Measurements from ENCODE around the gene PTPN3. TPM values are rescaled to one million over a fixed set of nuclear protein-coding genes. Genes with fewer than 3 reads are reported as not detected.

Gene PTPN3
- polyA plus RNA-seq, 2 of the 4 experiments (the other 2 are of a cell fraction) = 8.9 to 20.3 TPM

- Histone ChIP-seq H3K4me2 (no peak overlapping the region), H3K4me3 (no peak overlapping the region), H3K27ac (peak overlapping the region in 1 of 2 experiments; percentile 4; a peak in 1 of 6 replicates), H3K9me3 (no peaks in the 10 kb centered on the region), H3K4me1 (peaks cover 30% of the 10 kb centered on the region)
- ATAC-seq (no peak), DNase-seq (ENCODE audit: low read depth in 1 of 2, low spot score in 1 of 2) (no peak), FAIRE-seq (no peak)
- TF ChIP-seq ZFP36 (IDR thresholded peaks at IDR 0.05; ENCODE audit: borderline replicate concordance, partially characterized antibody) (no peak), POLR2AphosphoS2 (conservative IDR thresholded peaks at IDR 0.05; ENCODE audit: low read length) (no peak), POLR2A (IDR thresholded peaks at IDR 0.05; ENCODE audit: low read length) (no peak), SREBF2 (IDR thresholded peaks at IDR 0.05) (no peak)
- POLR2A ChIA-PET = no interaction called here
- WGBS (ENCODE audit: missing lambda C conversion rate) = 86% methylated on average over 5 of the region's 5 CpGs
- CTCF ChIA-PET = interaction anchor here (1.1 to 2.1 kb wide), 3 partner anchors 16 to 35 kb away, joined by 3 to 6 read pairs (median 6); no protein-coding TSS in a partner anchor
Observed at GRCh38 chr9:109504689-109505088, 6.6 kb upstream of the PTPN3 start.

- peak overlapping the region; percentile 50 for H3K4me3 ChIP-seq
- peak overlapping the region; percentile 61 to 97; a peak in 4 of 6 replicates for H3K27ac ChIP-seq
- no peak for TF ChIP-seq NR3C1 (IDR thresholded peaks at IDR 0.05)
- TF ChIP-seq MAZ (IDR thresholded peaks at IDR 0.05; ENCODE audit: borderline replicate concordance, low read depth, low read length) = no peak
- TF ChIP-seq PBX3 (IDR thresholded peaks at IDR 0.05) = no peak
- no peak for TF ChIP-seq CBX2 (IDR thresholded peaks at IDR 0.05; ENCODE audit: borderline replicate concordance, low read depth)
- no peak for TF ChIP-seq POLR2AphosphoS2 (conservative IDR thresholded peaks at IDR 0.05; ENCODE audit: low read length)
- TF ChIP-seq MYC (IDR thresholded peaks at IDR 0.05; ENCODE audit: borderline replicate concordance, low read length) = no peak
- no peak for TF ChIP-seq HOXA7 (CRISPR knock-in tag; IDR thresholded peaks at IDR 0.05)
- TF ChIP-seq FOXS1 (CRISPR knock-in tag; IDR thresholded peaks at IDR 0.05) = no peak
- TF ChIP-seq CHD4 (IDR thresholded peaks at IDR 0.05; ENCODE audit: borderline replicate concordance) = no peak
- no peak for TF ChIP-seq RAD21 (conservative IDR thresholded peaks at IDR 0.05 in 1 of 2, IDR thresholded peaks at IDR 0.05 in 1 of 2)
- TF ChIP-seq HDAC2 (IDR thresholded peaks at IDR 0.05) = no peak
- no peak for TF ChIP-seq RCOR1 (IDR thresholded peaks at IDR 0.05; ENCODE audit: low read depth, low read length)
- no peak for TF ChIP-seq ZSCAN20 (CRISPR knock-in tag; IDR thresholded peaks at IDR 0.05)
- TF ChIP-seq USF2 (IDR thresholded peaks at IDR 0.05) = no peak
- TF ChIP-seq BCL3 (IDR thresholded peaks at IDR 0.05) = no peak
- ChIA-PET POLR2A (no interaction called here), CTCF (interaction anchor here (0.6 to 8.5 kb wide), 8 partner anchors 9 to 318 kb away, joined by 3 to 88 read pairs (median 8); no protein-coding TSS in a partner anchor)
- H3K4me1 ChIP-seq = peaks cover 24% of the 10 kb centered on the region
- ATAC-seq = no peak
- 83% methylated on average over 5 of the region's 5 CpGs for WGBS (ENCODE audit: missing lambda C conversion rate)
- FAIRE-seq = no peak
- H3K4me2 ChIP-seq = peak overlapping the region; percentile 97
- H3K9me3 ChIP-seq = no peaks in the 10 kb centered on the region
- no peak for DNase-seq (ENCODE audit: low read depth in 1 of 2, low spot score in 1 of 2)
Observed at GRCh38 chr9:109500421-109500974, 2.4 kb upstream of the PTPN3 start.

GRCh38 chr9:109499631-109500410, 1.7 kb upstream of the PTPN3 start:
- 5% methylated on average over 53 of the region's 56 CpGs for WGBS (ENCODE audit: missing lambda C conversion rate)
- POLR2A ChIA-PET = no interaction called here
- DNase-seq (ENCODE audit: low read depth in 1 of 2, low spot score in 1 of 2) = peak; percentile 69 to 74
- peak; percentile 68 for FAIRE-seq
- H3K4me2 ChIP-seq = peak overlapping the region; percentile 97
- peak overlapping the region; percentile 50 for H3K4me3 ChIP-seq
- CTCF ChIA-PET = interaction anchor here (0.7 to 8.5 kb wide), 7 partner anchors 9 to 256 kb away, joined by 3 to 88 read pairs (median 6); no protein-coding TSS in a partner anchor
- H3K4me1 ChIP-seq = peaks cover 24% of the 10 kb centered on the region
- no peaks in the 10 kb centered on the region for H3K9me3 ChIP-seq
- H3K27ac ChIP-seq = peak overlapping the region; percentile 61 to 97
- peak; percentile 82 to 95 for ATAC-seq
- no peak; the same call in 2 of the 3 replicates for TF ChIP-seq SMC3 (IDR thresholded peaks at IDR 0.05)
- peak; percentile 41; the same call in 1 of the 2 replicates for TF ChIP-seq POLR2A (IDR thresholded peaks at IDR 0.05; ENCODE audit: low read length)
- TF ChIP-seq BCL3 (IDR thresholded peaks at IDR 0.05) = no peak
- TF ChIP-seq RARB (CRISPR knock-in tag; IDR thresholded peaks at IDR 0.05) = no peak
- TF ChIP-seq POLR2AphosphoS2 (conservative IDR thresholded peaks at IDR 0.05; ENCODE audit: low read length) = no peak
- TF ChIP-seq CBX2 (IDR thresholded peaks at IDR 0.05; ENCODE audit: borderline replicate concordance, low read depth) = no peak
- TF ChIP-seq KDM5A (IDR thresholded peaks at IDR 0.05) = no peak
- no peak for TF ChIP-seq GATA3 (IDR thresholded peaks at IDR 0.05; ENCODE audit: borderline replicate concordance)
- TF ChIP-seq BHLHE40 (IDR thresholded peaks at IDR 0.05; ENCODE audit: low read depth, low read length) = no peak
- TF ChIP-seq TP53 (CRISPR knock-in tag; IDR thresholded peaks at IDR 0.05) = no peak
- TF ChIP-seq KDM1A (IDR thresholded peaks at IDR 0.05; ENCODE audit: low read depth) = no peak
- TF ChIP-seq ZFP36 (IDR thresholded peaks at IDR 0.05; ENCODE audit: borderline replicate concordance, partially characterized antibody) = no peak
- no peak for TF ChIP-seq RFX5 (IDR thresholded peaks at IDR 0.05)
- TF ChIP-seq EHF (CRISPR knock-in tag; IDR thresholded peaks at IDR 0.05) = no peak
- TF ChIP-seq ZC3H11A (IDR thresholded peaks at IDR 0.05) = no peak
- no peak for TF ChIP-seq CEBPB (IDR thresholded peaks at IDR 0.05)
- TF ChIP-seq HEYL (CRISPR knock-in tag; IDR thresholded peaks at IDR 0.05) = no peak
